ENCODE measurements around the gene L3MBTL2.

GRCh38 chr22:41252365-41252764 is 47.3 kb downstream of the L3MBTL2 start:
- TF ChIP-seq CTCF (conservative IDR thresholded peaks at IDR 0.05 in 1 of 2, IDR thresholded peaks at IDR 0.05 in 1 of 2; ENCODE audit: extremely low read depth in 1 of 2, insufficient read depth in 1 of 2, low read depth in 1 of 2, low read length in 2 of 2) = no peak
- TF ChIP-seq EZH2 (IDR thresholded peaks at IDR 0.05; ENCODE audit: borderline replicate concordance, low read length) = no peak

All from mammary epithelial cell (primary cell).